Esophagus muscularis mucosa (tissue), 4 donors: Measurements from ENCODE around the gene MYZAP. TPM values are rescaled to one million over a fixed set of nuclear protein-coding genes. Genes with fewer than 3 reads are reported as not detected.
A peak's percentile ranks its signal among the peaks of the same experiment; 100 is the strongest.

ENCODE experiments used
- DNase-seq: peaks from one replicate; pipeline ENCODE4 v3.0.0-alpha.2; 2017; ENCODE audit errors: extremely low spot score
- H3K27ac ChIP-seq, 4 donors: fragments of 200-600 bp; sonication (generic); replicated peaks in 1 of 4; 1 replicate in 3 of 4; 2 replicates in 1 of 4; pipeline ENCODE4 v1.5.1; 2016 to 2019; ENCODE audit warnings: mild to moderate bottlenecking in 1 of 4
- H3K27me3 ChIP-seq, 4 donors: fragments of 200-600 bp; sonication (generic); one replicate each; pipeline versions ENCODE4 v1.5.1 to v1.6.0; 2016 to 2019
- H3K36me3 ChIP-seq, 4 donors: fragments of 200-600 bp; sonication (generic); one replicate each; pipeline ENCODE4 v1.5.1; 2016 to 2019
- H3K4me1 ChIP-seq, 4 donors: fragments of 200-600 bp; sonication (generic); one replicate each; pipeline ENCODE4 v1.5.1; 2016 to 2019
- H3K4me3 ChIP-seq, 4 donors: fragments of 200-600 bp; sonication (generic); 1 replicate in 2 of 4; 2 replicates in 2 of 4; pipeline ENCODE4 v1.5.1; 2016 to 2019; ENCODE audit warnings: mild to moderate bottlenecking in 4 of 4, moderate library complexity in 1 of 4
- H3K9me3 ChIP-seq, 4 donors: fragments of 200-600 bp; sonication (generic); 1 replicate in 3 of 4; 2 replicates in 1 of 4; pipeline ENCODE4 v1.5.1; 2016 to 2019
- CTCF ChIP-seq, 3 experiments: fragments of 200-600 bp in 2 of 3; fragments of 450-650 bp in 1 of 3; sonication (generic) in 2 of 3; IDR thresholded peaks; one replicate each; pipeline ENCODE4 v1.5.1; 2017 to 2019; ENCODE audit warnings: antibody characterized with exemption in 3 of 3, mild to moderate bottlenecking in 2 of 3, moderate library complexity in 1 of 3
- EP300 ChIP-seq: sonication (generic); formaldehyde crosslinking; IDR thresholded peaks from one replicate; pipeline ENCODE4 v1.6.1; 2017; ENCODE audit warnings: antibody characterized with exemption
- POLR2A ChIP-seq: fragments of 450-650 bp; IDR thresholded peaks from one replicate; pipeline ENCODE4 v1.6.1; 2017; ENCODE audit warnings: antibody characterized with exemption, moderate library complexity, mild to moderate bottlenecking, low read depth
- POLR2AphosphoS5 ChIP-seq, 2 donors: sonication (generic); formaldehyde crosslinking; IDR thresholded peaks; one replicate each; pipeline ENCODE4 v1.6.1; 2017; ENCODE audit warnings: antibody characterized with exemption in 2 of 2
- WGBS: methylation state at CpG from one replicate; pipeline ENCODE4 v1.1.5; 2018; 5-methylcytosine and 5-hydroxymethylcytosine counted together
- intact Hi-C: fragments of 100-400 bp; cut with DNase I; formaldehyde crosslinking; loops from one replicate; pipeline ENCODE4 v1.15.1; 2023
- total RNA-seq, 4 donors: library from RNA; depleted of rRNA; stranded (reverse); fragments of >200 nt; gene quantifications; one replicate each; pipeline versions ENCODE4 v1.1.0 to v1.2.1, GENCODE V29; 2016

MYZAP gene
- 100 to 1,000 TPM; 192 to 274 (median 234) TPM for total RNA-seq

GRCh38 chr15:57591822-57592367 is at the start of gene MYZAP:
Gene MYZAP (plus strand): TSS chr15:57591904. CDS start chr15:57592035, 131 bp downstream.
- H3K27me3 ChIP-seq, result no peaks in the 10 kb centered on the region
- peaks cover 23 to 56% (median 47%) of the 10 kb centered on the region in 4 donors for H3K4me1 ChIP-seq
- no peak for TF ChIP-seq POLR2A
- TF ChIP-seq POLR2AphosphoS5 (IDR thresholded peaks at IDR 0.05), result peak; percentile 51 to 86
- DNase-seq, result no peak
- no peaks in the 10 kb centered on the region for H3K36me3 ChIP-seq
- intact Hi-C loops, result no loop called here
- peak within 1 kb of the TSS; percentile 90 to 96 (median 92) for H3K27ac ChIP-seq
- H3K4me3 ChIP-seq, result peak within 1 kb of the TSS; percentile 73 to 89 (median 80)
- no CpG with 5 or more reads among the region's 58 CpGs for WGBS
- H3K9me3 ChIP-seq, result no peaks in the 10 kb centered on the region

GRCh38 chr15:57542505-57542817 is 49.2 kb upstream of the MYZAP start:
- H3K4me1 ChIP-seq, result peaks cover 0 to 11% (median 6%) of the 10 kb centered on the region in 4 donors
- WGBS, result 49% methylated on average over 4 of the region's 4 CpGs
- H3K36me3 ChIP-seq, result peaks cover 0 to 25% (median 19%) of the 10 kb centered on the region in 4 donors
- no peak overlapping the region for H3K27ac ChIP-seq
- TF ChIP-seq EP300, result no peak
- no peak for TF ChIP-seq CTCF (IDR thresholded peaks at IDR 0.05)
- no peak for TF ChIP-seq POLR2A
- TF ChIP-seq POLR2AphosphoS5 (IDR thresholded peaks at IDR 0.05), result no peak
- intact Hi-C loops, result no loop called here
- DNase-seq, result no peak
- no peak overlapping the region for H3K4me3 ChIP-seq
- H3K27me3 ChIP-seq, result no peaks in the 10 kb centered on the region
- H3K9me3 ChIP-seq, result no peaks in the 10 kb centered on the region

GRCh38 chr15:57544848-57545480 is 46.7 kb upstream of the MYZAP start:
- intact Hi-C loops, result no loop called here
- TF ChIP-seq POLR2AphosphoS5 (IDR thresholded peaks at IDR 0.05) (no peak), EP300 (no peak), POLR2A (no peak), CTCF (IDR thresholded peaks at IDR 0.05) (no peak)

GRCh38 chr15:57545995-57546394 is 45.7 kb upstream of the MYZAP start:
- Histone ChIP-seq H3K36me3 (peaks cover 0 to 26% (median 20%) of the 10 kb centered on the region in 4 donors), H3K27me3 (no peaks in the 10 kb centered on the region), H3K4me3 (no peak overlapping the region), H3K27ac (no peak overlapping the region), H3K9me3 (no peaks in the 10 kb centered on the region), H3K4me1 (peaks cover 18 to 23% (median 20%) of the 10 kb centered on the region in 4 donors)
- intact Hi-C loops, result no loop called here
- TF ChIP-seq CTCF (IDR thresholded peaks at IDR 0.05), result no peak
- no peak for TF ChIP-seq EP300
- no peak for TF ChIP-seq POLR2A
- no peak for TF ChIP-seq POLR2AphosphoS5 (IDR thresholded peaks at IDR 0.05)
- 88% methylated on average over 8 of the region's 8 CpGs for WGBS
- DNase-seq, result no peak

More at GRCh38 chr15:57544848-57545480, 46.7 kb upstream of the MYZAP start:
- H3K4me3 ChIP-seq, result no peak overlapping the region
- no peak for DNase-seq
- H3K27me3 ChIP-seq, result no peaks in the 10 kb centered on the region
- no peaks in the 10 kb centered on the region for H3K9me3 ChIP-seq
- H3K4me1 ChIP-seq, result peaks cover 7 to 12% (median 9%) of the 10 kb centered on the region in 4 donors
- H3K27ac ChIP-seq, result no peak overlapping the region
- peaks cover 0 to 27% (median 21%) of the 10 kb centered on the region in 4 donors for H3K36me3 ChIP-seq
- WGBS, result 68% methylated on average over 8 of the region's 11 CpGs

GRCh38 chr15:57547243-57547755 is 44.4 kb upstream of the MYZAP start:
- TF ChIP-seq POLR2A, result no peak
- TF ChIP-seq CTCF (IDR thresholded peaks at IDR 0.05), result no peak
- no peak for TF ChIP-seq POLR2AphosphoS5 (IDR thresholded peaks at IDR 0.05)
- no peak for TF ChIP-seq EP300
- peaks cover 0 to 26% (median 19%) of the 10 kb centered on the region in 4 donors for H3K36me3 ChIP-seq
- peaks cover 24 to 36% (median 33%) of the 10 kb centered on the region in 4 donors for H3K4me1 ChIP-seq
- intact Hi-C loops, result no loop called here
- no peak overlapping the region for H3K4me3 ChIP-seq
- H3K9me3 ChIP-seq, result no peaks in the 10 kb centered on the region
- H3K27ac ChIP-seq, result no peak overlapping the region
- DNase-seq, result no peak
- WGBS, result 86% methylated on average over 6 of the region's 11 CpGs
- H3K27me3 ChIP-seq, result no peaks in the 10 kb centered on the region
